Vagina (tissue), 2 donors: ENCODE data around the gene PRKACG. TPM values are rescaled to one million over a fixed set of nuclear protein-coding genes. Genes with fewer than 3 reads are reported as not detected.

Experiments
- DNase-seq, 2 donors: peaks; one replicate each; pipeline ENCODE4 v3.0.0-alpha.2; 2017; ENCODE audit errors: extremely low spot score in 2 of 2
- H3K27ac ChIP-seq: fragments of 200-600 bp; sonication (generic); one replicate; pipeline ENCODE4 v1.5.1; 2019
- H3K27me3 ChIP-seq: fragments of 200-600 bp; sonication (generic); one replicate; pipeline ENCODE4 v1.5.1; 2019
- H3K36me3 ChIP-seq, 2 donors: fragments of 200-600 bp; sonication (generic); one replicate each; pipeline ENCODE4 v1.5.1; 2017 to 2019
- H3K4me1 ChIP-seq: fragments of 200-600 bp; sonication (generic); one replicate; pipeline ENCODE4 v1.5.1; 2019
- H3K4me3 ChIP-seq, 2 donors: fragments of 200-600 bp; sonication (generic); 1 replicate in 1 of 2; 2 replicates in 1 of 2; pipeline ENCODE4 v1.5.1; 2016 to 2019
- H3K9me3 ChIP-seq: fragments of 200-600 bp; sonication (generic); one replicate; pipeline ENCODE4 v1.5.1; 2019
- POLR2A ChIP-seq, 2 donors: fragments of 450-650 bp; IDR thresholded peaks; one replicate each; pipeline ENCODE4 v1.6.1; 2017; ENCODE audit warnings: antibody characterized with exemption in 2 of 2, mild to moderate bottlenecking in 2 of 2, moderate library complexity in 2 of 2
- POLR2AphosphoS5 ChIP-seq, 2 donors: sonication (generic); formaldehyde crosslinking; IDR thresholded peaks; one replicate each; pipeline ENCODE4 v1.9.0; 2017; ENCODE audit warnings: antibody characterized with exemption in 2 of 2, mild to moderate bottlenecking in 2 of 2, low read depth in 1 of 2; ENCODE audit not compliant: insufficient read depth in 1 of 2
- intact Hi-C: fragments of 100-400 bp; cut with DNase I; formaldehyde crosslinking; loops from one replicate; pipeline ENCODE4 v1.15.1; 2023
- total RNA-seq: library from RNA; depleted of rRNA; stranded (reverse); fragments of >200 nt; gene quantifications from one replicate; pipeline ENCODE4 v1.2.3, GENCODE V29; 2016
- TF ChIP-seq, protein P1 (sequence below), 3 experiments: fragments of 450-650 bp in 2 of 3; fragments of 200-600 bp in 1 of 3; sonication (generic) in 1 of 3; IDR thresholded peaks; one replicate each; pipeline ENCODE4 v1.5.1; 2017 to 2019; ENCODE audit warnings: antibody characterized with exemption in 3 of 3, mild to moderate bottlenecking in 2 of 3, moderate library complexity in 2 of 3

PRKACG gene
- total RNA-seq, 1 donor from 2014 or later: not detected

DNA sequence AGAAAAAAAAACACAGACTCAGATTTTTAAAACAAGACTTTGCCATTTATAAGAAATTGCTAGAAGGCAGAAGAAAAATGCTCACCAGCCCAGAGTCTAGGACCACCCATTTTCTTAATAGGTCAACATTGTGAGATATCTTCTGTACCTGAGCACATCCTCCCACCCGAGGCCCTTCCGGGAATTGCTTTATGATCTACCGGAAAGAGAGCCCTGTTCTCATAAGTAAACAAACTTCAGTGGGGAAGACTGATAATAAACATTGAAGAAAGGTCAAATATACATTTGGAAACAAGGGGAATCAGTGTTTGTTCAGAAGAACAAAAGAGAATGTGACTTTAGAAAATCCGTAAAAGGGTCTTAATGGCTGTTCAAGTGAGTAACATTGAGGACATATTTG is 44.4 kb downstream of the PRKACG start:
- H3K27me3 ChIP-seq: no peaks in the 10 kb centered on the region
- no peaks in the 10 kb centered on the region for H3K36me3 ChIP-seq
- H3K4me1 ChIP-seq: no peaks in the 10 kb centered on the region
- H3K9me3 ChIP-seq: no peaks in the 10 kb centered on the region
- DNase-seq: no peak
- TF ChIP-seq POLR2AphosphoS5 (IDR thresholded peaks at IDR 0.05; ENCODE audit: insufficient read depth in 1 of 2, low read depth in 1 of 2) (no peak), POLR2A (IDR thresholded peaks at IDR 0.05) (no peak)
- TF ChIP-seq, protein P1, sequence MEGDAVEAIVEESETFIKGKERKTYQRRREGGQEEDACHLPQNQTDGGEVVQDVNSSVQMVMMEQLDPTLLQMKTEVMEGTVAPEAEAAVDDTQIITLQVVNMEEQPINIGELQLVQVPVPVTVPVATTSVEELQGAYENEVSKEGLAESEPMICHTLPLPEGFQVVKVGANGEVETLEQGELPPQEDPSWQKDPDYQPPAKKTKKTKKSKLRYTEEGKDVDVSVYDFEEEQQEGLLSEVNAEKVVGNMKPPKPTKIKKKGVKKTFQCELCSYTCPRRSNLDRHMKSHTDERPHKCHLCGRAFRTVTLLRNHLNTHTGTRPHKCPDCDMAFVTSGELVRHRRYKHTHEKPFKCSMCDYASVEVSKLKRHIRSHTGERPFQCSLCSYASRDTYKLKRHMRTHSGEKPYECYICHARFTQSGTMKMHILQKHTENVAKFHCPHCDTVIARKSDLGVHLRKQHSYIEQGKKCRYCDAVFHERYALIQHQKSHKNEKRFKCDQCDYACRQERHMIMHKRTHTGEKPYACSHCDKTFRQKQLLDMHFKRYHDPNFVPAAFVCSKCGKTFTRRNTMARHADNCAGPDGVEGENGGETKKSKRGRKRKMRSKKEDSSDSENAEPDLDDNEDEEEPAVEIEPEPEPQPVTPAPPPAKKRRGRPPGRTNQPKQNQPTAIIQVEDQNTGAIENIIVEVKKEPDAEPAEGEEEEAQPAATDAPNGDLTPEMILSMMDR (IDR thresholded peaks at IDR 0.05): no peak
- intact Hi-C loops: no loop called here
- H3K27ac ChIP-seq: no peak overlapping the region
- no peak overlapping the region for H3K4me3 ChIP-seq

GRCh38 chr9:68967800-68968199 is 46.1 kb downstream of the PRKACG start:
- H3K4me1 ChIP-seq: no peaks in the 10 kb centered on the region
- TF ChIP-seq POLR2AphosphoS5 (IDR thresholded peaks at IDR 0.05; ENCODE audit: insufficient read depth in 1 of 2, low read depth in 1 of 2) (no peak), POLR2A (IDR thresholded peaks at IDR 0.05) (no peak)
- TF ChIP-seq, protein P1 (IDR thresholded peaks at IDR 0.05): no peak
- H3K27me3 ChIP-seq: no peaks in the 10 kb centered on the region
- DNase-seq: no peak
- H3K4me3 ChIP-seq: no peak overlapping the region
- no peak overlapping the region for H3K27ac ChIP-seq
- intact Hi-C loops: no loop called here
- no peaks in the 10 kb centered on the region for H3K9me3 ChIP-seq
- no peaks in the 10 kb centered on the region for H3K36me3 ChIP-seq

GRCh38 chr9:68966496-68966944 is 47.4 kb downstream of the PRKACG start:
- no peak for TF ChIP-seq POLR2A (IDR thresholded peaks at IDR 0.05)
- TF ChIP-seq, protein P1 (IDR thresholded peaks at IDR 0.05): no peak
- no peak for TF ChIP-seq POLR2AphosphoS5 (IDR thresholded peaks at IDR 0.05; ENCODE audit: insufficient read depth in 1 of 2, low read depth in 1 of 2)
- Histone ChIP-seq H3K27ac (no peak overlapping the region), H3K36me3 (no peaks in the 10 kb centered on the region), H3K9me3 (no peaks in the 10 kb centered on the region), H3K4me3 (no peak overlapping the region), H3K27me3 (no peaks in the 10 kb centered on the region), H3K4me1 (no peaks in the 10 kb centered on the region)
- no peak for DNase-seq
- intact Hi-C loops: no loop called here

GRCh38 chr9:68964765-68965164 is 49.1 kb downstream of the PRKACG start:
- H3K27ac ChIP-seq: no peak overlapping the region
- intact Hi-C loops: no loop called here

DNA sequence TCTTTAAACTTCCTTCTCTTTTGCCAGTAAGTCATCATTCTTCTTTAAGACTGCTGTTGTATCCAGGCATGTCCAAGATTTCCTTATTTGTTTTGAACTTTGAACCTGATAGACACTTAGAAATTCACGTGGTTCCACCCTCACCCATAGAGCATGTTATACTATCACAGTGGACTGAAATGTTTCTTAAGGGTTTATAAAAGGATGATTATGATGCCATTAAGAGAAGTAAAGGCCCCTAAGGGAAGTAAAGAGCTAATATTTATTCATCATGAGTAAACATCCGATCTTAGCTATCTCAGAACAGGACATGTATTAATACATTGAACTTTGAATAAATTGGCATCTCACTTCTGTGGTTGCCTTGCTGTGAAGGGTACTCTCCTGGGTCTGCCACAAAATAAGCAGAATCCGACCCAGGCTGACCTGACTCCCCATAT is 49.8 kb downstream of the PRKACG start:
- no peak overlapping the region for H3K27ac ChIP-seq
- TF ChIP-seq POLR2A (IDR thresholded peaks at IDR 0.05): no peak
- TF ChIP-seq, protein P1 (IDR thresholded peaks at IDR 0.05): no peak
- no peak for TF ChIP-seq POLR2AphosphoS5 (IDR thresholded peaks at IDR 0.05; ENCODE audit: insufficient read depth in 1 of 2, low read depth in 1 of 2)
- no peaks in the 10 kb centered on the region for H3K36me3 ChIP-seq
- no peaks in the 10 kb centered on the region for H3K4me1 ChIP-seq
- no peaks in the 10 kb centered on the region for H3K9me3 ChIP-seq
- intact Hi-C loops: no loop called here
- H3K4me3 ChIP-seq: no peak overlapping the region
- H3K27me3 ChIP-seq: no peaks in the 10 kb centered on the region
- DNase-seq: no peak

More at GRCh38 chr9:68964765-68965164, 49.1 kb downstream of the PRKACG start:
- H3K36me3 ChIP-seq: no peaks in the 10 kb centered on the region
- H3K27me3 ChIP-seq: no peaks in the 10 kb centered on the region
- no peaks in the 10 kb centered on the region for H3K4me1 ChIP-seq
- no peak overlapping the region for H3K4me3 ChIP-seq
- no peaks in the 10 kb centered on the region for H3K9me3 ChIP-seq
- DNase-seq: no peak
- TF ChIP-seq POLR2AphosphoS5 (IDR thresholded peaks at IDR 0.05; ENCODE audit: insufficient read depth in 1 of 2, low read depth in 1 of 2) (no peak), POLR2A (IDR thresholded peaks at IDR 0.05) (no peak)
- TF ChIP-seq, protein P1 (IDR thresholded peaks at IDR 0.05): no peak
